Skeletal muscle satellite cell (primary cell): ENCODE results near the gene SLC25A39.

Experiments used
- H3K27me3 ChIP-seq: 2 replicates; pipeline ENCODE4 v1.7.0; 2013; ENCODE audit warnings: low read length; ENCODE audit not compliant: control insufficient read depth, insufficient read depth
- H3K36me3 ChIP-seq: 2 replicates; pipeline ENCODE4 v1.7.0; 2013; ENCODE audit warnings: mild to moderate bottlenecking, control low read depth, low read length; ENCODE audit not compliant: insufficient read depth
- H3K4me1 ChIP-seq: 2 replicates; pipeline ENCODE4 v1.7.0; 2013; ENCODE audit warnings: low read length; ENCODE audit not compliant: control insufficient read depth, insufficient read depth
- H3K4me2 ChIP-seq: 2 replicates; pipeline ENCODE4 v1.7.0; 2013; ENCODE audit warnings: mild to moderate bottlenecking, low read length
- H3K4me3 ChIP-seq: 2 replicates; pipeline ENCODE4 v1.7.0; 2013; ENCODE audit warnings: low read length
- H3K9ac ChIP-seq: 2 replicates; pipeline ENCODE4 v1.7.0; 2013; ENCODE audit warnings: mild to moderate bottlenecking, low read depth, low read length, moderate library complexity
- H3K9me3 ChIP-seq: replicated peaks from 2 replicates; pipeline ENCODE4 v1.7.0; 2013; ENCODE audit warnings: mild to moderate bottlenecking, control low read depth, low read length

Gene SLC25A39

DNA sequence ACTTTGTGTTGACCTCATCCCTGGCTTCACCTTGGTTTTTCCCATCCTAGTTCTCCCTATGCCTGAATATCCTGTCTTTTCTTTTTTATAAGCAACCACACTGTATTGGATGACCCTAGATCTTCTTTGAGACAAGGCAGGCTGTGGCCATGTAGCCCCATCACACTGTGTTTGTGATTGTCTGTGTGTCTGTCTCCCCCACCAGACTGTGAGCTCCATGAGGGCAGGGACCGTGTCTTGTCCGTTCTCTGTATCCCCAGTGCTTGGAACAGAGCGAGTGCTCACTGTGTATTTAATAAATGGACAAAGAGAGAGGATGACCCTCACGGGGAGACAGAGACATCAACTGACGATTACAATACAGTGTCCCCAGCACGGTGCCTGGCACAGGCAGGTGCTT, 7.1 kb downstream of the SLC25A39 start:
- peaks cover 3% of the 10 kb centered on the region for H3K9me3 ChIP-seq
- H3K27me3 ChIP-seq: peaks cover 44% of the 10 kb centered on the region
- H3K4me1 ChIP-seq: no peaks in the 10 kb centered on the region
- no peak overlapping the region for H3K4me2 ChIP-seq
- H3K4me3 ChIP-seq: no peak overlapping the region
- peaks cover 31% of the 10 kb centered on the region for H3K36me3 ChIP-seq
- H3K9ac ChIP-seq: no peak overlapping the region

DNA sequence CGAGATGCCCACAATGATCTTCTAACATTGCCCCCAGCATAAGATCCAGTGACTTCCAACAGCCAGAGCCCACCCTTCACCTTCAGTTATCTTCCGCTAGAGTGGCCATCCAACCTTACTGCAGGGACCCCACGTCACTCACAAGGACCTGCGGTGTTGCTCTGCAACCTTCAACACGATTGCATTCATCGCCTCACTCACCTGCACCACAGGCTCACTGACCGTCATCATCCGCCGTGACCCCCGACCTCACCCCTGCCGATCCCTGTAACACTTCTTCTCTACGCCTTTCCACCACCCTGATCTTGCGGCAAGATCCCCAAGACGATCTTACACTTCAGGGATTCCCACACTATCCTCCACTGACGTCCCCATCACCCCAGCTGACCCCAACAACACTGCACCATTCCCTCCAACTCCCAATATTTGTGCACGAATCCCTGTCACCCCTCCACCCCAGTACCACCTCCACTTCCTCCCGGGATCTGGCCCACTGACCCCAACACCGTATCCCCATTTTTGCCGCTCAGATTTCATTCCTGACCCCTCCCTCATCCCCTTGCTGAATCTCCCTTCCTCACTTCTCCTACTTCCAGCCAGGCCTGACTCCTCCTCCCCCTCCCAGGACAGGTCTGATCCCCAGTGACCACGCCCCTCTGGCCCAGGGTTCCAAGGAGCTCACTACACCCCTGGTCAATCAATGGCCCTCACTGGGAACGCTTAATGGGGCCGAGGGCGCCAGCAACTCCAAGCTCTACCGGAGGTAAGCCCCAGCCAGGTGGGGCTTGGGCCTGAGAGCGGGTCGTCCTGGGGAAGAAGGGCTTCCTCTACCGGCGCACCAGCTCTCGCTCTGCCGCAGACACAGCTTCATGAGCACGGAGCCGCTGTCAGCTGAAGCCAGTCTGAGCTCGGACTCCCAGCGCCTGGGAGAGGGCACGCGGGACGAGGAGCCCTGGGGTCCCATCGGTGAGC, 8.6 kb downstream of the SLC25A39 start:
- Histone ChIP-seq H3K9me3 (peaks cover 3% of the 10 kb centered on the region), H3K9ac (no peak overlapping the region), H3K36me3 (peaks cover 20% of the 10 kb centered on the region), H3K4me3 (no peak overlapping the region), H3K4me1 (no peaks in the 10 kb centered on the region), H3K27me3 (peaks cover 44% of the 10 kb centered on the region), H3K4me2 (peak overlapping the region; percentile 77)

DNA sequence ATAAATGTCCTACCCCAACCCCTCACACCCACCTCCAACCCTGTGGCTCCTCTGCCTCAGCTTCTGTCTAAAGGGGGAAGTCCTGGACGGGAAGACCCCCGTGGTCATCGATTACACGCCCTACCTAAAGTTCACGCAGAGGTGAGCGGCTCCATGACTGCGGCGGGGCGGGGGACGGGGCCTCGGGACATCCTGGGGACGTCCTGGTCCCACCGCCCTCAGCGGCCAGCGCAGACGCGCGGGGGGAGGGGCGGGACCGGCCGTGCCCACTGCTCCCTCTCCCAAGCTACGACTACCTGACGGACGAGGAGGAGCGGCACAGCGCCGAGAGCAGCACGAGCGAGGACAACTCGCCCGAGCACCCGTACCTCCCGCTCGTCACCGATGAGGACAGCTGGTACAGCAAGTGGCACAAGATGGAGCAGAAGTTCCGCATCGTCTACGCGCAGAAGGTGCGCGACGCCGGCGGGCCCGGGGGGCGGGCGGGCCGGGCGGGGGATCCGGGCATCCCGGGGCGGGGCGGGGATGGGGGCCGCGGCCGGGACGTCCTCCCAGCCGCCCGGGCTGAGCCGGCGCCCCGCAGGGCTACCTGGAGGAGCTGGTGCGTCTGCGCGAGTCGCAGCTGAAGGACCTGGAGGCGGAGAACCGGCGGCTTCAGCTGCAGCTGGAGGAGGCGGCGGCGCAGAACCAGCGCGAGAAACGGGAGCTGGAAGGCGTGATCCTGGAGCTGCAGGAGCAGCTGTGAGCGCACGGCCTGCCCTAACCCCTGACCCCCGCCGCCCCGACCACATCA, 9.6 kb downstream of the SLC25A39 start:
- Histone ChIP-seq H3K36me3 (peaks cover 10% of the 10 kb centered on the region), H3K4me1 (no peaks in the 10 kb centered on the region), H3K4me3 (peak overlapping the region; percentile 60), H3K27me3 (peaks cover 51% of the 10 kb centered on the region), H3K9ac (no peak overlapping the region), H3K9me3 (peaks cover 3% of the 10 kb centered on the region), H3K4me2 (peak overlapping the region; percentile 77)

DNA sequence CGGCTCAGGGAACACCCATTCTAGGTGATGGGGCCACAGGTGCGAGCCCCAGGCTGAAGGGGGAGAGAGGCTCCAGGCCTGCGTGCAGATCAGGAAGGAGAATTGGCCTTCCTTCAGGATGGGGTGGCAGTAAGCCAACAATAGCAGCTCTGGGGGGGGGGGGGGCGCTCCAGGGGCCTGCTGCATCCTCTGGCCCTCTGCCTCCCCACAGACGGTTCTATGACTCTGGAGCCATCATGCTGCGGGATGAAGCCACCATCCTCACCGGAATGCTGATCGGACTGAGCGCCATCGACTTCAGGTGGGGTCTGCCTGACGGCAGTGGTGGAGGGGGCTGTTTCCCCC, 10.1 kb downstream of the SLC25A39 start:
- peaks cover 3% of the 10 kb centered on the region for H3K9me3 ChIP-seq
- H3K27me3 ChIP-seq: peaks cover 53% of the 10 kb centered on the region
- H3K4me2 ChIP-seq: peak overlapping the region; percentile 77
- no peak overlapping the region for H3K4me3 ChIP-seq
- no peak overlapping the region for H3K9ac ChIP-seq
- no peaks in the 10 kb centered on the region for H3K4me1 ChIP-seq
- peaks cover 4% of the 10 kb centered on the region for H3K36me3 ChIP-seq

DNA sequence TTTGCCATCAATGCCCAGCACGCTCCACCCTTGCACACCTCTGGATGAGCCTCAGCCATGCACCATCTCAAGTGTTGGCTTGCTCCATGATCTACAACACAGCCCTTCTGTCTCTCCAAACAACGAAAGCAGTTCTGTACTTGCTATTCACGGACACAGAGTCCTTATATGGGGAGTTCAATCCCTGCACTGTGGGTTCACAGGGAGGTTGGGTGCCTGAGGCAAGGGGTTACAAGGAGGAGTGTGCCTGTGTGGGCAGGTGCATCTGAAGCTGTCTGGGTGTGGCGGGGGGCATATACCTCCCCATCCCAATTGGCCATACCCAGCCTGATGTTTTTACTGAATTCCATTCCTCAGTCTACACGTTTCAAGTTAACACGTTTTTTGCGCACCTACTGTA, 10.6 kb downstream of the SLC25A39 start:
- no peaks in the 10 kb centered on the region for H3K4me1 ChIP-seq
- H3K9ac ChIP-seq: no peak overlapping the region
- no peak overlapping the region for H3K4me3 ChIP-seq
- H3K9me3 ChIP-seq: peaks cover 3% of the 10 kb centered on the region
- peaks cover 53% of the 10 kb centered on the region for H3K27me3 ChIP-seq
- H3K36me3 ChIP-seq: peaks cover 3% of the 10 kb centered on the region
- H3K4me2 ChIP-seq: no peak overlapping the region

DNA sequence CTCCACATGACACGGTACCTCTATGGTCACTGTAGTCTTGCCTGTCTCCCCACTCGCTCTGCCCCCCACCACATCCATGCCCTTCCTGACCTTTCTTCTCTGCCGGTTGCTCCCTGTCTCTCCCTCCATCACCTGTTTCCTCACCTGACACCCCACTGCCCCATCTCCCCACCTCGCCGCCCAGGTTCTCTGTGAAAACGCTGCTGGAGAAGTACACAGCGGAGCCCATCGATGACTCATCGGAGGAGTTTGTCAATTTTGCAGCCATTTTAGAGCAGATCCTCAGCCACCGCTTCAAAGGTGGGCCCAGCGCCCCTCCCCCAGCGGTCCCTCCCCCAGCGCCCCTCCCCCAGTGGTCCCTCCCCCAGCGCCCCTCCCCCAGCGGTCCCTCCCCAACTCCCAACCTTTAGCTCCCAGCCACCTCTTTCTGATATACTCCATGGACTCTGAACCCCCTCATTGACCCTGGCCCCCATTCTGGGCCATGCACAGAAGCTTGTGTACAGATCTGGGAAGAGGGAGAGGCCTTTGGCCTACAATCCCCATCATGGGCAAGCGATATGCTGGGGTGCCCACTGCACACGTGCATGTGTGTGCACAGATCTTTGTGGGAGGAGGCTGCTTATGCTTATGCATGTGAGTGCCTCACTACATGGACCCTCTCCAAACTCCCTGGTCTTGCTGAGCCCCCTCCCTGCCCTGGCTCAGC, 12.1 kb downstream of the SLC25A39 start:
- Histone ChIP-seq H3K4me1 (peaks cover 7% of the 10 kb centered on the region), H3K36me3 (no peaks in the 10 kb centered on the region), H3K9ac (no peak overlapping the region), H3K27me3 (peaks cover 53% of the 10 kb centered on the region), H3K9me3 (peaks cover 3% of the 10 kb centered on the region), H3K4me2 (no peak overlapping the region), H3K4me3 (no peak overlapping the region)

DNA sequence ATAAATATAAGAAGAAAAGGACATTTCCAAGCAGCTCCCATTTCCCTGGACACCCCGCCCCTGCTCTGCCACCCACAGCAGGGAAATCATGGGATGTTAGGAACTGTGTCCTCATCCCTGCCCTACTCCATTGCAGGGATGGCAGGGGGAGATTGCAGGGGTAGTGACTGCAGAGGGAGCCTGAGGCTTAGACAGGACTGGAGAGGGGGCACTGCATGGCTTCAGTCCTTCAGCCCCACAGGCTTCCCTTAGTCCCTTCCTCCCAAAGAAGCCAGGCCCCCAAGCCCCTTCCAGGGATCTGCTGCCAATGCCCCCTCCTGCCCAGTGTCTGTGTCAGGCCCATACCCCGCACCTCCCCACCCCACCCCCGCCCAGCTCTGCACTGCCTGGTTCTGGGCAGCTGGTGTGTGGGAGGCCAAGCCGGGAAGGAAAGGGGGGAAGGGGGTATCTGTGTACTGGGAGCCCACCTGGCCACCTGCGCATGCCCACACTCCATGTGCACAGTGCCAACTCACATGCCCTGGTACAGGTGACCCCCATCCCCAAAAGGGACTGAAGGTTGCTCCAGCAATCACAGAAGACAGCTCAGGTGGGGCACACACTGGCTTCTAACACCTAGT, 13.0 kb downstream of the SLC25A39 start:
- H3K27me3 ChIP-seq: peaks cover 53% of the 10 kb centered on the region
- no peak overlapping the region for H3K4me3 ChIP-seq
- no peaks in the 10 kb centered on the region for H3K9me3 ChIP-seq
- no peaks in the 10 kb centered on the region for H3K36me3 ChIP-seq
- no peak overlapping the region for H3K9ac ChIP-seq
- no peak overlapping the region for H3K4me2 ChIP-seq
- H3K4me1 ChIP-seq: peaks cover 7% of the 10 kb centered on the region

DNA sequence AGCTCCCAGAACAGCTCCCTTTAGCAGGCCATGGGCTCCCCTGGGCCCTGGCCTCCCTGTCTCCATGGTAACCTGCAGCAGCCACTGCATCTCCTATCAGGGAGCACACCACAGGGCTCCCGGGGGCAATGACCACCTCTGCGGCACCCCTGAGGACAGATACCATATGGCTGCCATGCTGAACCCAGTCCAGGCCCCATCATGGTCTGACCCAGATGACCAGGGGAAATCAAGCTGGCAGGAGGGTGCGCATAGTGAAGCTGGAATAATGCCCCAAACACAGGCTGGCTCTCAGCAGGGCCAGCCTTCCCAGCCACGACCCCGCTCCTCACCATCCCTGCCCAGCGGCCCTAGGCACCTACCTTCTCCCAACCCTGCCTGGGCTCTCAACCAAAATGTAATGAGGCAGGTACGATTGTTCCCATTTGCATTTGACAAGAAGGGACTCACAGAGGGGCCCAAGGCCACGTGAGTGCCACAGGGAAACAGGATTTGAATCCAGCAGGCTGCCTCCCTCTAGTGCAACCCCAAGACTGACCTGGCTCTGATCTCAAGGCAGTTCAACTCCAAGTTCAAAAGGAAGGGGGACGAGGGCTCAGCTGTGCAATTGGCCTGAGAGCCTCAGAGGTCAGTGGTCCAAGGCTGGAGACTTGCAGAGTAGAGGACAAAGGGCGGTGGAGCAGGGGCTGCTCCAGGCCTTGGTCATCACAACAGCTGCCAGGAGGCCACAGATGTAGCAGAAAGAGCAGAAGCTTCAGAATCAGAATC, 13.8 kb downstream of the SLC25A39 start:
- no peaks in the 10 kb centered on the region for H3K36me3 ChIP-seq
- H3K27me3 ChIP-seq: peaks cover 45% of the 10 kb centered on the region
- H3K9me3 ChIP-seq: no peaks in the 10 kb centered on the region
- H3K4me1 ChIP-seq: peaks cover 7% of the 10 kb centered on the region
- no peak overlapping the region for H3K4me2 ChIP-seq
- H3K9ac ChIP-seq: no peak overlapping the region
- no peak overlapping the region for H3K4me3 ChIP-seq

DNA sequence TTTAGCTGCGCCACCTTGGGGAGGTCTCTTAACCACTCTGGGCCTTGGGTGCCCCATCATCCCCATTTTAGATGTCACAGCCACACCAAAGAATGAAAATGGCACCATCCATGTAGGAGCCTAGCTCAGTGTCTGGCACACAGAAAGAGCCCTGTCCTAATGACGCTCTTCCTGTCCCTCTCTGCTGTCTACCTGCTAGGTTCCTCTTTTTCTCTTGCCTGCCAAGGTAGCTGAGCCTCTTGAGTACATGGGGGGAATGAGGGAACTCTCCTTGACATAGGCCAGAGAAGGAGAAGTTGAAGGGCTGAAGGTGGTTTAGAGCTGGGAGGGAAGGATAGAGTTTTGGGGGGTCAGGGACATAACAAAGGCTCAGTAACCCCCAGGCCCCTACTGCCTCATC, 14.4 kb downstream of the SLC25A39 start:
- no peak overlapping the region for H3K4me3 ChIP-seq
- H3K27me3 ChIP-seq: peaks cover 47% of the 10 kb centered on the region
- H3K9ac ChIP-seq: no peak overlapping the region
- no peak overlapping the region for H3K4me2 ChIP-seq
- no peaks in the 10 kb centered on the region for H3K36me3 ChIP-seq
- no peaks in the 10 kb centered on the region for H3K9me3 ChIP-seq
- peaks cover 7% of the 10 kb centered on the region for H3K4me1 ChIP-seq

DNA sequence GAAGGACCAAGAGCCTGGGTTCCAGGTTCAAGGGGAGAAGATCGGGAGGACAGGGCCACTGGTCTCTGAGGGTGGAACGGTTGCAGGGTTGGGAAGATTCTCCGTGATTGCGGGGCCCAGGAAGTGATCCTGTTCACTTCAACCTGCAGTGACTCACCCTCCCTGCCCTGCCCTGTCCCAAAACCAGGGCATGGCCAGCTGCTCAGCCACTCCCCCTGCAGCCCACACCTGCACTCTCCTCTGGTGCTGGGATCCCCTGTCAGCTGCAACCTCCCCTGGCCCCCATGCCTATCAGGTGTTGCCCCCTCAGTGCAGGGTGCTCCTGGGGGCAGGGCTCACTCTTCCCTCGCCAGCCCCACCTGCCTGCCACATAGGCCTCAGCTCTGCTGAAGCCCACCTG, 15.2 kb downstream of the SLC25A39 start:
- Histone ChIP-seq H3K4me1 (peaks cover 7% of the 10 kb centered on the region), H3K27me3 (peaks cover 41% of the 10 kb centered on the region), H3K4me3 (no peak overlapping the region), H3K9ac (no peak overlapping the region), H3K36me3 (no peaks in the 10 kb centered on the region), H3K4me2 (no peak overlapping the region), H3K9me3 (no peaks in the 10 kb centered on the region)
